ENCODE results near the gene PLCB1.

- TF ChIP-seq POLR2A (IDR thresholded peaks at IDR 0.05; ENCODE audit: low read depth, low read length) (no peak), CTCF (IDR thresholded peaks at IDR 0.05 in 2 of 3, conservative IDR thresholded peaks at IDR 0.05 in 1 of 3; ENCODE audit: control insufficient read depth in 2 of 3, extremely low read depth in 1 of 3, insufficient read depth in 1 of 3, low read depth in 3 of 3, low read length in 3 of 3) (no peak), BCLAF1 (IDR thresholded peaks at IDR 0.05) (no peak), SP1 (IDR thresholded peaks at IDR 0.05; ENCODE audit: low read depth, low read length) (no peak), SRF (IDR thresholded peaks at IDR 0.05; ENCODE audit: low read depth in 2 of 2, low read length in 2 of 2) (no peak), STAT3 (IDR thresholded peaks at IDR 0.05; ENCODE audit: low read depth, low read length) (no peak), BHLHE40 (IDR thresholded peaks at IDR 0.05; ENCODE audit: borderline replicate concordance in 1 of 2, low read depth in 2 of 2, low read length in 1 of 2) (no peak), YBX1 (IDR thresholded peaks at IDR 0.05) (no peak), ZNF687 (IDR thresholded peaks at IDR 0.05) (no peak), MYC (IDR thresholded peaks at IDR 0.05; ENCODE audit: insufficient read depth, insufficient read length, insufficient replicate concordance, low read length, severe bottlenecking) (no peak), ETV6 (conservative IDR thresholded peaks at IDR 0.05 in 1 of 2, IDR thresholded peaks at IDR 0.05 in 1 of 2; ENCODE audit: borderline replicate concordance in 1 of 2, low read depth in 1 of 2) (no peak)
Observed at GRCh38 chr20:8124639-8125038, 7.4 kb upstream of the PLCB1 start.
